Hepatocyte (in vitro differentiated cells): ENCODE measurements around the gene FARP1. TPM values are rescaled to one million over a fixed set of nuclear protein-coding genes. Genes with fewer than 3 reads are reported as not detected.

ENCODE experiments used
- DNase-seq: peaks from one replicate; pipeline ENCODE4 v3.0.0-alpha.2; 2016; ENCODE audit warnings: low spot score
- H2AFZ ChIP-seq: fragments of 200-600 bp; sonication (generic); 2 replicates; pipeline ENCODE4 v1.6.0; 2016; ENCODE audit warnings: antibody characterized with exemption, mild to moderate bottlenecking
- H3K27ac ChIP-seq: fragments of 200-600 bp; sonication (generic); 2 replicates; pipeline ENCODE4 v1.5.1; 2016; ENCODE audit warnings: mild to moderate bottlenecking
- H3K27me3 ChIP-seq: fragments of 200-600 bp; sonication (generic); 2 replicates; pipeline ENCODE4 v1.6.1; 2016
- H3K36me3 ChIP-seq: fragments of 200-600 bp; sonication (generic); replicated peaks from 2 replicates; pipeline ENCODE4 v1.5.1; 2016; ENCODE audit warnings: low read depth; ENCODE audit not compliant: insufficient read depth
- H3K4me1 ChIP-seq: fragments of 200-600 bp; sonication (generic); 2 replicates; pipeline ENCODE4 v1.5.1; 2016; ENCODE audit warnings: mild to moderate bottlenecking, moderate library complexity; ENCODE audit not compliant: insufficient read depth
- H3K4me2 ChIP-seq: fragments of 200-600 bp; sonication (generic); 2 replicates; pipeline ENCODE4 v1.6.0; 2016
- H3K4me3 ChIP-seq: fragments of 200-600 bp; sonication (generic); 2 replicates; pipeline ENCODE4 v1.5.1; 2016; ENCODE audit warnings: mild to moderate bottlenecking
- H3K79me2 ChIP-seq: fragments of 200-600 bp; sonication (generic); 2 replicates; pipeline ENCODE4 v1.6.0; 2017; ENCODE audit warnings: mild to moderate bottlenecking
- H3K9me2 ChIP-seq: fragments of 200-600 bp; sonication (generic); replicated peaks from 2 replicates; pipeline ENCODE4 v1.6.0; 2017; ENCODE audit warnings: mild to moderate bottlenecking; ENCODE audit not compliant: insufficient read depth
- H3K9me3 ChIP-seq: fragments of 200-600 bp; sonication (generic); 2 replicates; pipeline ENCODE4 v1.5.1; 2016; ENCODE audit warnings: low read depth, mild to moderate bottlenecking
- H4K20me1 ChIP-seq: fragments of 200-600 bp; sonication (generic); 2 replicates; pipeline ENCODE4 v1.6.0; 2016; ENCODE audit warnings: mild to moderate bottlenecking; ENCODE audit not compliant: insufficient read depth, poor library complexity, severe bottlenecking
- EZH2 ChIP-seq: fragments of 200-600 bp; sonication (generic); IDR thresholded peaks from 2 replicates; pipeline ENCODE4 v1.6.1; 2016; ENCODE audit warnings: antibody characterized with exemption, mild to moderate bottlenecking, borderline replicate concordance
- EZH2phosphoT487 ChIP-seq: fragments of 200-600 bp; sonication (generic); IDR thresholded peaks from one replicate; pipeline ENCODE4 v1.6.1; 2018; ENCODE audit warnings: antibody characterized with exemption, mild to moderate bottlenecking, low read depth, moderate library complexity; ENCODE audit not compliant: unreplicated experiment, severe bottlenecking
- WGBS: methylation state at CpG from one replicate; pipeline ENCODE4 v1.1.6; 2016; ENCODE audit warnings: low lambda C conversion rate; ENCODE audit errors: missing lambda C conversion rate; 5-methylcytosine and 5-hydroxymethylcytosine counted together
- polyA plus RNA-seq: library from polyadenylated mRNA; unstranded; fragments of >200 nt; fragmentation: Nextera tagmentation; extraction: Ambion mirVana; gene quantifications from 2 replicates; pipeline ENCODE4 v1.2.1, GENCODE V29; 2016
- total RNA-seq: library from RNA; depleted of rRNA; stranded (reverse); fragments of >200 nt; gene quantifications from 2 replicates; pipeline ENCODE4 v1.2.3, GENCODE V29; 2014
- TF ChIP-seq, protein P1 (sequence below): fragments of 200-600 bp; sonication (generic); IDR thresholded peaks from 2 replicates; pipeline ENCODE4 v1.5.1; 2016; ENCODE audit warnings: antibody characterized with exemption, mild to moderate bottlenecking; ENCODE audit not compliant: poor library complexity

The FARP1 gene
- total and polyA plus RNA-seq, 2 experiments from 2014 or later = 35.5 to 68.7 TPM

DNA sequence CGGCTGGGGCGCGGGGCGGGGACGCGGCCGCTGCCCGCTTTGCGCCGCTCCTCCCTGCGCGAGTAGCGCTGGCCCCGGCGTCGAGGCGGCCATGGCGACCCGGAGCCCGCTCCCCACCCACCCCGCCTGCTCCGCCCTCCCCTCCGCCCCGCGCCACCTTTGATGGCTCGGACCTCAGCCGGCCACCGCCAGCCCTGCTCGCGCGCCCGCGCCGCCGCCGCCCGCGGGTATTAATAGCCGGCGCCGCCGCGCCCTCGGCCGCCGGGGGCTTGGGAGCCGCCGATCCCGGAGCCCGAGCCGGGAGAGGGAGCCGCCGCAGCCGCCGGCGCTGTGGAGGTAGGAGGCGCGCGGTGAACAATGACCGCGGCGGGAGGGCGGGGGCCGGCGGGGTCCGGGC is 261 bp downstream of the FARP1 start:
- Histone ChIP-seq H3K4me1 (peaks cover 36% of the 10 kb centered on the region), H4K20me1 (peaks cover 21% of the 10 kb centered on the region), H3K79me2 (peaks cover 42% of the 10 kb centered on the region), H2AFZ (peak overlapping the region; percentile 32), H3K4me3 (peak overlapping the region; percentile 65), H3K36me3 (no peaks in the 10 kb centered on the region), H3K9me3 (no peaks in the 10 kb centered on the region), H3K27me3 (no peaks in the 10 kb centered on the region), H3K27ac (peak overlapping the region; percentile 57), H3K4me2 (peak overlapping the region; percentile 83), H3K9me2 (no peaks in the 10 kb centered on the region)
- TF ChIP-seq, protein P1, sequence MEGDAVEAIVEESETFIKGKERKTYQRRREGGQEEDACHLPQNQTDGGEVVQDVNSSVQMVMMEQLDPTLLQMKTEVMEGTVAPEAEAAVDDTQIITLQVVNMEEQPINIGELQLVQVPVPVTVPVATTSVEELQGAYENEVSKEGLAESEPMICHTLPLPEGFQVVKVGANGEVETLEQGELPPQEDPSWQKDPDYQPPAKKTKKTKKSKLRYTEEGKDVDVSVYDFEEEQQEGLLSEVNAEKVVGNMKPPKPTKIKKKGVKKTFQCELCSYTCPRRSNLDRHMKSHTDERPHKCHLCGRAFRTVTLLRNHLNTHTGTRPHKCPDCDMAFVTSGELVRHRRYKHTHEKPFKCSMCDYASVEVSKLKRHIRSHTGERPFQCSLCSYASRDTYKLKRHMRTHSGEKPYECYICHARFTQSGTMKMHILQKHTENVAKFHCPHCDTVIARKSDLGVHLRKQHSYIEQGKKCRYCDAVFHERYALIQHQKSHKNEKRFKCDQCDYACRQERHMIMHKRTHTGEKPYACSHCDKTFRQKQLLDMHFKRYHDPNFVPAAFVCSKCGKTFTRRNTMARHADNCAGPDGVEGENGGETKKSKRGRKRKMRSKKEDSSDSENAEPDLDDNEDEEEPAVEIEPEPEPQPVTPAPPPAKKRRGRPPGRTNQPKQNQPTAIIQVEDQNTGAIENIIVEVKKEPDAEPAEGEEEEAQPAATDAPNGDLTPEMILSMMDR = no peak
- TF ChIP-seq EZH2 (no peak), EZH2phosphoT487 (no peak)
- no peak for DNase-seq
- 0% methylated on average over 37 of the region's 66 CpGs for WGBS

DNA sequence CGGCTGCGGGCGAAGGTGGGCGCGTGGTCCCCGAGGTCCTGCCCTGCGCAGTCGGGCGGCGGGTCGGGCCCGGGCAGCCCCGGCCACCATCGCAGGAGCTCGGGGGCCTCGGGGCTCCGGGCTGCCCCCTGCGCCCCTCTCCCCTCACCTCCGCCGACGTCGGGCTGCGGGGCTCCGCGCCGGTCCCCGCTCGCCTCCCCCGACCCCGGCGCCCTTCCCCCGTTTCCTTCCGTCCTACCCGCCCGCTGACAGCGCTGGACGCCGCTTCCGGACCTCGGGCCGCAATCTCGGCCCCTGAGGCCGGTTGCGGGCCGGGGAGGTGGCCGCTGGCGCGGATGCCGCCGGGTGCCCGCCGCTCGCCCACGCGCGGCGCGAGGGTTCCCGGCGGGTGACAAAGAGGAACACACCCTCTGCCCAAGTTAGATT is 720 bp downstream of the FARP1 start:
- Histone ChIP-seq H3K27me3 (no peaks in the 10 kb centered on the region), H3K4me2 (peak overlapping the region; percentile 83), H3K9me2 (no peaks in the 10 kb centered on the region), H3K27ac (peak overlapping the region; percentile 57), H3K79me2 (peaks cover 46% of the 10 kb centered on the region), H2AFZ (peak overlapping the region; percentile 32), H3K4me1 (peaks cover 36% of the 10 kb centered on the region), H3K36me3 (no peaks in the 10 kb centered on the region), H3K9me3 (no peaks in the 10 kb centered on the region), H3K4me3 (peak overlapping the region; percentile 65), H4K20me1 (peaks cover 21% of the 10 kb centered on the region)
- 0% methylated on average over 27 of the region's 60 CpGs for WGBS
- DNase-seq = peak; percentile 62
- no peak for TF ChIP-seq EZH2
- TF ChIP-seq EZH2phosphoT487 = no peak
- TF ChIP-seq, protein P1 = no peak

DNA sequence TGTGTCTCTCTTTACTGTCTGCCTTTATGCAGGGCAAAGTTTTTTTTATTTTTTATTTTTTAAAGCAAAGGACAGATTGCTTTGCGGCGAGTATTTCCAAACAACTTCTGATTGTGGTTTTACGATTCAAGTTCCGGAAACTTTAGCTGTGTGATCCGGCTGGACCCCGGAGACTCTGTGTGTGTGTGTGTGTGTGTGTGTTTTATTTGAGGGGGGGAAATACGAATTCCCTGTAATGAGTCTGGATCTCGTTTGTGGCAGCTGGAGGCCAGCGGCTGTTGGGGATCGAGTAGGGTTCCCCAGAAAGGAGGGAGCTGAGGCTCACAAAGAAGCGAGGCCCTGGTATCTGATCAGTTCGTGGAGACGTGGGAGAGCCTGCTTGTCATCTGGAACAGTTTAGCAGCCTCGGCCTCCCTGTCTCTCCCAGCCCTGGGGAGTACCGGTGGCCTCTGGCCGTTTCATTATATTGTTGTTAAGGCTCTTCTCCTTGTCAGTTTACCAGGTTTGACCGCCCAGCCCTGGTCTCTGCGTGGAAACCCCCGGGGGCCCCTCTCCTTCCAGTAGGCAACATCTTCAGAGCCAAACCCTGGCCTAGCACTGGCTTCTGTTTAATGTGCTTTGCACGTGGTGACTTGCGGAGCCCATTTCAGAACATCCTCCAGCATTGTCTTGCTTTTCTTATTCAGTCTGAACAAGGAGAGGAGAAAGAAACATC is 1.3 kb downstream of the FARP1 start:
- Histone ChIP-seq H2AFZ (peak overlapping the region; percentile 32), H4K20me1 (peaks cover 24% of the 10 kb centered on the region), H3K9me3 (no peaks in the 10 kb centered on the region), H3K36me3 (no peaks in the 10 kb centered on the region), H3K79me2 (peaks cover 52% of the 10 kb centered on the region), H3K27me3 (no peaks in the 10 kb centered on the region), H3K4me1 (peaks cover 36% of the 10 kb centered on the region), H3K9me2 (no peaks in the 10 kb centered on the region), H3K27ac (peak overlapping the region; percentile 57), H3K4me2 (peak overlapping the region; percentile 83), H3K4me3 (peak overlapping the region; percentile 65)
- TF ChIP-seq EZH2phosphoT487 (no peak), EZH2 (no peak)
- TF ChIP-seq, protein P1 = no peak
- 3% methylated on average over 21 of the region's 21 CpGs for WGBS
- DNase-seq = peak; percentile 39
